Pancreas (tissue), 10 donors: ENCODE data around the gene SLC13A2. TPM values are rescaled to one million over a fixed set of nuclear protein-coding genes. Genes with fewer than 3 reads are reported as not detected.
A peak's percentile ranks its signal among the peaks of the same experiment; 100 is the strongest.
"Not testable (repeated sequence)": the region's sequence is repeated elsewhere in the genome, so short reads cannot be mapped to it uniquely, and the experiment has no call there.

ENCODE experiments used
- ATAC-seq, 4 donors: fragments of 200-7000 bp; cut with Tn5 transposase; one replicate each; pipeline versions ENCODE4 v1.8.0 to v1.9.1; 2020; ENCODE audit warnings: mild to moderate bottlenecking in 4 of 4, moderate library complexity in 4 of 4
- DNase-seq, 6 donors: peaks; one replicate each; pipeline ENCODE4 v3.0.0-alpha.2; 2020
- FAIRE-seq: peaks from 2 replicates; lab custom pipeline; 2012; peaks lifted over from hg19 to GRCh38; lab: Jason Lieb, UNC
- H3K27ac ChIP-seq, 4 donors: fragments of 200-600 bp; sonication (generic); 1 replicate in 3 of 4; 2 replicates in 1 of 4; pipeline versions ENCODE4 v1.5.0 to v1.8.0; 2020
- H3K27me3 ChIP-seq, 4 donors: fragments of 200-600 bp; one replicate each; pipeline ENCODE4 v1.8.0; 2021
- H3K36me3 ChIP-seq, 3 donors: fragments of 200-600 bp; sonication (generic) in 1 of 3; one replicate each; pipeline versions ENCODE4 v1.5.0 to v1.8.0; 2020 to 2021
- H3K4me1 ChIP-seq, 3 donors: fragments of 200-600 bp; one replicate each; pipeline ENCODE4 v1.8.0; 2021
- H3K4me3 ChIP-seq, 4 donors: fragments of 200-600 bp; sonication (generic) in 2 of 4; one replicate each; pipeline versions ENCODE4 v1.5.0 to v1.8.0; 2020 to 2021
- H3K9me3 ChIP-seq, 4 donors: fragments of 200-600 bp; one replicate each; pipeline ENCODE4 v1.8.0; 2021
- WGBS, 2 donors: extraction: QIAGEN DNeasy Blood & Tissue Kit; methylation state at CpG; one replicate each; pipeline ENCODE4 v1.1.7; 2013; 5-methylcytosine and 5-hydroxymethylcytosine counted together
- intact Hi-C, 3 donors: fragments of 100-400 bp; cut with DNase I; formaldehyde crosslinking; loops; one replicate each; pipeline versions ENCODE4 v1.11.1 to v1.14.2; 2022
- polyA plus RNA-seq, 2 donors: library from polyadenylated mRNA; stranded (reverse); fragments of 200-250 nt; gene quantifications; one replicate each; pipeline ENCODE4 v1.2.3, GENCODE V29; 2013
- total RNA-seq, 6 donors: library from RNA; stranded (reverse); fragmentation: NEBNext Ultra II Directional in 4 of 6; extraction: Animal tissue kit (Norgen Biotek cat#: 25700) in 4 of 6; gene quantifications; one replicate each; pipeline versions ENCODE4 v1.2.1 to v1.2.4, GENCODE V29; 2021 to 2023
- TF ChIP-seq, protein P1 (sequence below), 4 donors: fragments of 200-600 bp; sonication (generic) in 3 of 4; IDR thresholded peaks; one replicate each; pipeline versions ENCODE4 v1.5.0 to v1.8.0; 2021; ENCODE audit warnings: antibody characterized with exemption in 4 of 4
- donor health status: healthy with polysubstance abuse.
- donor health status: DM: no; HTN: no; CAD: no; lungs with moderate emphysema.
- donor health status: DM: no; HTN: no; CAD: no.
- donor health status: control.
- donor health status: control.
- donor health status: Bipolar disorder and iron deficiency.
- donor health status: DM: yes; HTN: yes; CAD: no.
- donor health status: DM: no; HTN: no; CAD: no.
- donor health status: DM: no; HTN: no; CAD: no.
- donor health status: DM: yes; HTN: yes; CAD: no.

The SLC13A2 gene
- total and polyA plus RNA-seq, 8 donors, result 0.04 to 0.42 (median 0.08) TPM; not detected in 4

DNA sequence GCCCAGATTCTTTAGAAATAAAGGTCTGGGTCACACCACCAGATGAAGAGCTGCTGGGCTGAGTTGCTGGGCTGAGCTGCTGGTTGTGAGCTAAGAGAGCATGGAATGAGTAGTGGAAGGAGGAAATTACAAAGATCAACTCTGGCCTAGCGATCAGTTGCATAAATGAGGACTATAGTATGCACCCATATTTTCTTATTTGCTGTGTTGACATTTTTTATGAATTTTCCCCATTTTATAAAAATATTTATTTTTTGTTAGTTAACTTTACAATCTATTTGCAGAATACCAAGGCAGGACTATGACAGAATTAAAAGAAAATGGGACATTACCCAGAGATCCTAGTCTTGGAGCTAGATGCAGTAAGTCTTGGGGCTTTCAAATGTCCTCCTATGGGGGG is 23.6 kb upstream of the SLC13A2 start:
- FAIRE-seq, result no peak
- WGBS, 2 donors, result 93% methylated on average over 1 of the region's 1 CpG
- DNase-seq, result no peak
- Histone ChIP-seq H3K36me3 (no peaks in the 10 kb centered on the region), H3K27me3 (no peaks in the 10 kb centered on the region), H3K4me1 (no peaks in the 10 kb centered on the region), H3K9me3 (no peaks in the 10 kb centered on the region), H3K4me3 (no peak overlapping the region), H3K27ac (no peak overlapping the region)
- TF ChIP-seq, protein P1, sequence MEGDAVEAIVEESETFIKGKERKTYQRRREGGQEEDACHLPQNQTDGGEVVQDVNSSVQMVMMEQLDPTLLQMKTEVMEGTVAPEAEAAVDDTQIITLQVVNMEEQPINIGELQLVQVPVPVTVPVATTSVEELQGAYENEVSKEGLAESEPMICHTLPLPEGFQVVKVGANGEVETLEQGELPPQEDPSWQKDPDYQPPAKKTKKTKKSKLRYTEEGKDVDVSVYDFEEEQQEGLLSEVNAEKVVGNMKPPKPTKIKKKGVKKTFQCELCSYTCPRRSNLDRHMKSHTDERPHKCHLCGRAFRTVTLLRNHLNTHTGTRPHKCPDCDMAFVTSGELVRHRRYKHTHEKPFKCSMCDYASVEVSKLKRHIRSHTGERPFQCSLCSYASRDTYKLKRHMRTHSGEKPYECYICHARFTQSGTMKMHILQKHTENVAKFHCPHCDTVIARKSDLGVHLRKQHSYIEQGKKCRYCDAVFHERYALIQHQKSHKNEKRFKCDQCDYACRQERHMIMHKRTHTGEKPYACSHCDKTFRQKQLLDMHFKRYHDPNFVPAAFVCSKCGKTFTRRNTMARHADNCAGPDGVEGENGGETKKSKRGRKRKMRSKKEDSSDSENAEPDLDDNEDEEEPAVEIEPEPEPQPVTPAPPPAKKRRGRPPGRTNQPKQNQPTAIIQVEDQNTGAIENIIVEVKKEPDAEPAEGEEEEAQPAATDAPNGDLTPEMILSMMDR (IDR thresholded peaks at IDR 0.05), result no peak
- intact Hi-C loops, result no loop called here
- ATAC-seq, result no peak

DNA sequence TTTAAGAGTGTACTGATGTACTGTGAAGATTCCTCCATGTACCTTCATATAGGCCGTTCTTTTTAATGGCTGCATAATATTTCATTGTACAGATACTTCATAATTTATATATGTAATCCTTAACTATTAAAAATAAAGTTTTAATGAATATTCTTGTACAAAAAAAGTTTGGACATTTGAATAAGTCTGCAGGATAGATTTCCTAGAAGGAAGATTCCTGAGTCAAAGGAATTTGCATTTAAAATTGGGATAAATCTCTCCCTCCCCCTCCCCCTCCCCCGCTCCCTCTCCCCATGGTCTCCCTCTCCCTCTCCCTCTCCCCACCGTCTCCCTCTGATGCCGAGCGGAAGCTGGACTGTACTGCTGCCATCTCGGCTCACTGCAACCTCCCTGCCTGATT is 15.6 kb upstream of the SLC13A2 start:
- intact Hi-C loops, result no loop called here
- no peak overlapping the region for H3K4me3 ChIP-seq
- no peaks in the 10 kb centered on the region for H3K9me3 ChIP-seq
- no peak overlapping the region for H3K27ac ChIP-seq
- no peaks in the 10 kb centered on the region for H3K36me3 ChIP-seq
- TF ChIP-seq, protein P1 (IDR thresholded peaks at IDR 0.05), result no peak
- H3K27me3 ChIP-seq, result no peaks in the 10 kb centered on the region
- WGBS, 2 donors, result 87 to 88% methylated on average over 4 to 6 of the region's 6 CpGs
- no peak for FAIRE-seq
- H3K4me1 ChIP-seq, result no peaks in the 10 kb centered on the region
- no peak for ATAC-seq
- no peak for DNase-seq

GRCh38 chr17:28458881-28459280 is 14.6 kb upstream of the SLC13A2 start:
- H3K9me3 ChIP-seq, ATAC-seq, H3K4me3 ChIP-seq, H3K27ac ChIP-seq, FAIRE-seq, DNase-seq, intact Hi-C loops, H3K36me3 ChIP-seq, H3K27me3 ChIP-seq, H3K4me1 ChIP-seq: not testable (repeated sequence)
- WGBS, 2 donors, result 93 to 97% methylated on average over 24 to 32 of the region's 32 CpGs

DNA sequence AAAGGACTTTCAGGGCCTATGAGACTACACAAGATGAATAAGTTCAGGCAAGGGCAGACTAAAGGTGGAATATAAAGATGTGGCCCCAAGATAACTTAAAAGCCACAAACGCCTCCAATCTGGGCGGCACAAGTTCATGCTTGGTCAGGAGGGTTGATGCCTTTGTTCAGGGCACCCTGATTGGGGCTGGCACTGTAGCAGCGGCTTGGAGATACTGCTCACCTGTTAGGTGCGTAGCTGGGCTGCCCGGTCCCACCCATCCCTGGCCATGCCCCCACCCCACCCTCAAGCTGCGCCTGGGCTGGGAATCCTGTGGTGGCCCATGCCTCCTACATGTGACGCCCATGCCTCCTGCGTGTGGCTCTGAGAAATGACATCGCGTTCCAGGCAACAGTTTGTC is 12.5 kb upstream of the SLC13A2 start:
- intact Hi-C loops, result no loop called here
- no peak overlapping the region for H3K27ac ChIP-seq
- H3K4me1 ChIP-seq, result no peaks in the 10 kb centered on the region
- H3K27me3 ChIP-seq, result no peaks in the 10 kb centered on the region
- 91 to 93% methylated on average over 10 of the region's 10 CpGs for WGBS, 2 donors
- H3K9me3 ChIP-seq, result no peaks in the 10 kb centered on the region
- no peaks in the 10 kb centered on the region for H3K36me3 ChIP-seq
- FAIRE-seq (no peak), DNase-seq (no peak), ATAC-seq (no peak)
- TF ChIP-seq, protein P1 (IDR thresholded peaks at IDR 0.05), result no peak
- no peak overlapping the region for H3K4me3 ChIP-seq

DNA sequence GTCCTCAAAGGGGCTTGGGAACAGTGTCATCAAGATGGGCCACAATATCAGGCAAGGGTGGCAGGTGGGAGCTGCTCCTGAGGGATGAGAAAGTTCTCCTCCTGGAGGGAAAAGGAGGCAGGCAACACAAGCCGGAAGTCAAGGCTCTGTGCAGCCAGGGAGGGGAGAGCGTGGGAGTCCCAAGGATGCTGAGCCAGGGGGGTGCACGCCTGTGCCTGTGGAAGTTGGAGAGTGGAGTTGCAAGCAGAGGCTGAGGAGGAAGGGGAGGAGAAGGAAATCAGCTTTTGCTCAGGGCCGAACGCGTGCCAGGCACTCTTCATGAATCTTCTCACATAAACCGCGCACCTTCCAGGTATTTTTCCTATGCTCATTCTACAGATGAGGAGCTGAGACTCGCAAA is 7.4 kb upstream of the SLC13A2 start:
- no peak for ATAC-seq
- Histone ChIP-seq H3K36me3 (no peaks in the 10 kb centered on the region), H3K4me1 (no peaks in the 10 kb centered on the region), H3K4me3 (no peak overlapping the region), H3K27me3 (no peaks in the 10 kb centered on the region), H3K27ac (no peak overlapping the region), H3K9me3 (no peaks in the 10 kb centered on the region)
- no peak for FAIRE-seq
- 56 to 57% methylated on average over 9 of the region's 9 CpGs for WGBS, 2 donors
- DNase-seq, result peak in 1 of 6 donors; percentile 25
- intact Hi-C loops, result no loop called here
- TF ChIP-seq, protein P1 (IDR thresholded peaks at IDR 0.05), result no peak
